Peyer's patch (tissue), 4 donors: ENCODE measurements around the gene BACH1.

Experiments used
- CTCF ChIP-seq, 6 experiments: fragments of 450-650 bp in 4 of 6; fragments of 200-600 bp in 2 of 6; sonication (generic) in 1 of 6; IDR thresholded peaks; one replicate each; pipeline ENCODE4 v1.5.1; 2017 to 2019; ENCODE audit warnings: antibody characterized with exemption in 6 of 6, mild to moderate bottlenecking in 3 of 6, moderate library complexity in 1 of 6
- POLR2A ChIP-seq, 2 donors: fragments of 450-650 bp; IDR thresholded peaks; one replicate each; pipeline ENCODE4 v1.5.1; 2017; ENCODE audit warnings: antibody characterized with exemption in 2 of 2, mild to moderate bottlenecking in 2 of 2, moderate library complexity in 2 of 2

- TF ChIP-seq CTCF (IDR thresholded peaks at IDR 0.05) (no peak), POLR2A (IDR thresholded peaks at IDR 0.05) (no peak)
Measured at GRCh38 chr21:29374481-29374880, 75.8 kb downstream of the BACH1 start.
